Right lobe of liver (tissue), 6 donors: ENCODE results near the gene GABBR1. TPM values are rescaled to one million over a fixed set of nuclear protein-coding genes. Genes with fewer than 3 reads are reported as not detected.

Source experiments
- ATAC-seq, 4 donors: fragments of 200-7000 bp; cut with Tn5 transposase; one replicate each; pipeline ENCODE4 v1.9.1; 2020; ENCODE audit warnings: mild to moderate bottlenecking in 4 of 4, moderate library complexity in 4 of 4
- DNase-seq, 3 donors: peaks; one replicate each; pipeline ENCODE4 v3.0.0-alpha.2; 2020
- H3K27ac ChIP-seq, 3 donors: fragments of 200-600 bp; one replicate each; pipeline ENCODE4 v1.8.0; 2022
- H3K27me3 ChIP-seq, 2 donors: fragments of 200-600 bp; one replicate each; pipeline ENCODE4 v1.8.0; 2022
- H3K36me3 ChIP-seq, 4 donors: fragments of 200-600 bp; sonication (generic) in 1 of 4; one replicate each; pipeline versions ENCODE4 v1.5.1 to v1.8.0; 2017 to 2022; ENCODE audit warnings: control low read depth in 1 of 4
- H3K4me1 ChIP-seq, 4 donors: fragments of 200-600 bp; sonication (generic) in 1 of 4; one replicate each; pipeline versions ENCODE4 v1.5.1 to v1.8.0; 2017 to 2022; ENCODE audit warnings: control low read depth in 1 of 4
- H3K4me3 ChIP-seq, 3 donors: fragments of 200-600 bp; one replicate each; pipeline ENCODE4 v1.8.0; 2022
- H3K9me3 ChIP-seq, 4 donors: fragments of 200-600 bp; sonication (generic) in 1 of 4; one replicate each; pipeline versions ENCODE4 v1.5.1 to v1.8.0; 2017 to 2022; ENCODE audit warnings: control low read depth in 1 of 4
- CTCF ChIP-seq, 4 donors: fragments of 200-600 bp in 3 of 4; fragments of 450-650 bp in 1 of 4; IDR thresholded peaks; one replicate each; pipeline versions ENCODE4 v1.5.1 to v1.8.0; 2016 to 2022; ENCODE audit warnings: antibody characterized with exemption in 4 of 4, mild to moderate bottlenecking in 2 of 4
- POLR2A ChIP-seq: fragments of 450-650 bp; IDR thresholded peaks from one replicate; pipeline ENCODE4 v1.6.1; 2017; ENCODE audit warnings: antibody characterized with exemption, mild to moderate bottlenecking
- WGBS: methylation state at CpG from one replicate; pipeline ENCODE4 v1.1.6; 2018; ENCODE audit warnings: low coverage, low lambda C conversion rate; ENCODE audit not compliant: insufficient coverage; ENCODE audit errors: missing lambda C conversion rate; 5-methylcytosine and 5-hydroxymethylcytosine counted together
- intact Hi-C, 2 donors: fragments of 100-400 bp; cut with DNase I; formaldehyde crosslinking; loops; one replicate each; pipeline versions ENCODE4 v1.11.2 to v1.14.1; 2022
- total RNA-seq, 6 experiments: library from RNA; depleted of rRNA in 2 of 6; stranded (reverse); fragments of >200 nt in 2 of 6; fragmentation: NEBNext Ultra II Directional in 3 of 6; extraction: Animal tissue kit (Norgen Biotek cat#: 25700) in 3 of 6; gene quantifications; one replicate each; pipeline versions ENCODE4 v1.1.0 to v1.2.4, GENCODE V29; 2016 to 2023
- donor health status: DM: no; HTN: yes; CAD: no.
- donor health status: DM: no; HTN: no; CAD: no.
- donor health status: DM: no; HTN: no; CAD: no.
- donor health status: DM: no; HTN: yes; CAD: no.
- donor health status: DM: no; HTN: yes; CAD: no.

Gene GABBR1
- total RNA-seq, 6 experiments from 2014 or later = 2.4 to 5.6 (median 4.9) TPM

DNA sequence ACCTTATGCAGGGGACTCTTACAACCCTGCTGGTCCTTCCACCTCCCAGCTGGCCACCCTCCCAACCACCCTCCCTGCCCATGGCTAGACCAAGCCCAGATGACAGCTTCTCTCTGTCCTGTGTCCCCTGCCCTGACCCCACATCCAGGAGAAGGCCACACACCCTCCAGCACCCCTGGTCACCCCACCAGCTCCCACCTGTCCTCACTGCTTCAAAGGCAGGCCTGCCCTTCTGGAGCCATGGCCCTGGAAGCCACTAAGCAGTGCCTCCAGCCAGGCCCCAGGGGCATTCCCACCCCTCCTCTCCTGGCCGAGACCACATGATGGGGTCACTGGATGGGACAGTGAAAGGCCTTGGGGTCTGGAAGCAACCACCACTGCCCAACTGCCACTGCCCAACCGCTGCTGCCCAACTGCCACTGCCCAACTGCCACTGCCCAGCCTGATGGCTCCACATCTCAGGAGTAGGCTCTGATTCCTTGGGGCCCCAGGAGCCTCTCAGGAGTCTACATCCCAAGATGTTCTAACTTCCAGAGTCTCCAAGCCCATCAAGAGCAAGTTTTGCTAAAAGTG is 103.9 kb downstream of the GABBR1 start:
- DNase-seq = no peak
- intact Hi-C loops = no loop called here
- no peaks in the 10 kb centered on the region for H3K9me3 ChIP-seq
- H3K4me1 ChIP-seq = no peaks in the 10 kb centered on the region
- ATAC-seq = no peak
- no peaks in the 10 kb centered on the region for H3K27me3 ChIP-seq
- no peak overlapping the region for H3K27ac ChIP-seq
- WGBS = 86% methylated on average over 1 of the region's 2 CpGs
- H3K36me3 ChIP-seq = no peaks in the 10 kb centered on the region
- TF ChIP-seq CTCF (IDR thresholded peaks at IDR 0.05) (no peak), POLR2A (no peak)
- no peak overlapping the region for H3K4me3 ChIP-seq

DNA sequence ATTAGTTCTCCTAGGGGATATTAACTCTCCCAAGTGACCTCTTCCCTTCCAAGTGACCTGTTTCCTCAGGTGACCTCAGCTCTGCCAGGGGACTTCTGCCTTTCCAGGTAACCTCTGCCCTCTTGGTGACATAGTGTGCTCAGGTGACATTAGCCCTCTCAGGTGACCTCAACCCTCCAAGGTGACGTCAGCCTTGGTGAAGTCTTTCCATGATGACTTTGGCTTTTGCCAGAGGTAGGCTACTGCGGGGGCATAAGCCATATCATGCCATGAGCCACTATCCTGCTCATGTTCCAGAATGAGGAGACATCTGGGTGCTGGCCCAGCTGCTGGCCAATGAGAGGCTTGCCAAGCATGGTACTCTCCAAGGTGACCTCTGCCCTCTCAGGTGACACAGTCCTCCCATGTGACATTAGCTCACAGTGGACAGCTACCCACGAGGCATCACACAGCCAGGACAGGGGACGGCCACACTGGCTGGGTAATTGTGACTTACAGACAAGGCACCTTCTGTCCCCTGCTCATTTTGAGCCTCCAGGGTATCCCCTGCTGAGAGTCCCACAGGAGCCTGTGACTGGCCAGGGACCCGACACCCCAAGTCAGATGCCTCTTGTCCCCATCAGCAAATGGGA is 104.6 kb downstream of the GABBR1 start:
- H3K4me1 ChIP-seq = no peaks in the 10 kb centered on the region
- DNase-seq = peak in 1 of 3 donors; percentile 57
- no peak overlapping the region for H3K4me3 ChIP-seq
- H3K27me3 ChIP-seq = no peaks in the 10 kb centered on the region
- H3K36me3 ChIP-seq = no peaks in the 10 kb centered on the region
- intact Hi-C loops = no loop called here
- H3K9me3 ChIP-seq = no peaks in the 10 kb centered on the region
- ATAC-seq = peak in 3 of 4 donors; percentile 18 to 82 (median 61)
- no peak overlapping the region for H3K27ac ChIP-seq
- TF ChIP-seq POLR2A (no peak), CTCF (IDR thresholded peaks at IDR 0.05) (no peak)
- WGBS = 31% methylated on average over 5 of the region's 5 CpGs

DNA sequence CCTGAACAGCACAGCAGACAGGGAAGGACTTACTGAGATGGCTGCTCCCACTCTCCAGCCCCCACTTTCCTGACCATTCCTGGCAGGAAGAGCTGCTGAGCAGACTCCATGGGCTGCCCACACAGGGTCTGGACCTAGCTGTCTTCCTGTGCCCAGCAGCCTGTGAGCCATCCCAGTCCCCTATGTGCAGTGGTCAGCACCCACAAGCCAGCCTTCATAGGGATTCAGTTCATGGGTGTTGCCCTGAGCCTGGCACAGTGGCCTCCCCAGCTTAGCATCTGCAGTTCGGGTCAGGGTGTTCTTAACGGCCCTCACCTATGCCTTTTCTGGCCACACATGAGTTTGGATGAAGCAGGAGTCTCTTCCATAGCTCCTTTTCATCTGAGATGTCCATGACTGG is 105.4 kb downstream of the GABBR1 start:
- no CpG with 5 or more reads among the region's 2 CpGs for WGBS
- Histone ChIP-seq H3K4me3 (no peak overlapping the region), H3K4me1 (no peaks in the 10 kb centered on the region), H3K27me3 (no peaks in the 10 kb centered on the region), H3K27ac (no peak overlapping the region), H3K36me3 (no peaks in the 10 kb centered on the region), H3K9me3 (no peaks in the 10 kb centered on the region)
- no peak for TF ChIP-seq POLR2A
- no peak for TF ChIP-seq CTCF (IDR thresholded peaks at IDR 0.05)
- ATAC-seq = no peak
- intact Hi-C loops = no loop called here
- DNase-seq = no peak

GRCh38 chr6:29527126-29527525 is 105.9 kb downstream of the GABBR1 start:
- TF ChIP-seq POLR2A (no peak), CTCF (IDR thresholded peaks at IDR 0.05) (no peak)
- Histone ChIP-seq H3K4me3 (no peak overlapping the region), H3K9me3 (no peaks in the 10 kb centered on the region), H3K36me3 (no peaks in the 10 kb centered on the region), H3K27me3 (no peaks in the 10 kb centered on the region), H3K4me1 (no peaks in the 10 kb centered on the region), H3K27ac (no peak overlapping the region)
- ATAC-seq (no peak), DNase-seq (no peak)
- 91% methylated on average over 1 of the region's 1 CpG for WGBS
- intact Hi-C loops = no loop called here
